GM21737 (cell line): ENCODE results near the gene SLC35B4.

Source experiments
- ATAC-seq: cut with Tn5 transposase; IDR thresholded peaks from one replicate; pipeline ENCODE4 v1.9.1; 2021; ENCODE audit warnings: mild to moderate bottlenecking, moderate library complexity; ENCODE audit not compliant: unreplicated experiment

The SLC35B4 gene

GRCh38 chr7:134332892-134333291 lies 16.2 kb upstream of the SLC35B4 start:
- ATAC-seq: no peak

GRCh38 chr7:134331393-134331792 lies 14.7 kb upstream of the SLC35B4 start:
- no peak for ATAC-seq

- no peak for ATAC-seq
Measured at GRCh38 chr7:134330974-134331373, 14.2 kb upstream of the SLC35B4 start.

- ATAC-seq: no peak
Measured at GRCh38 chr7:134329614-134330346, 13.1 kb upstream of the SLC35B4 start.

GRCh38 chr7:134328900-134329299 lies 12.2 kb upstream of the SLC35B4 start:
- ATAC-seq: no peak

- no peak for ATAC-seq
Measured at GRCh38 chr7:134327896-134328295, 11.2 kb upstream of the SLC35B4 start.

- ATAC-seq: no peak
Measured at GRCh38 chr7:134324107-134324506, 7.4 kb upstream of the SLC35B4 start.

- no peak for ATAC-seq
Measured at GRCh38 chr7:134320201-134320600, 3.5 kb upstream of the SLC35B4 start.

GRCh38 chr7:134318443-134318842 lies 1.7 kb upstream of the SLC35B4 start:
- no peak for ATAC-seq

GRCh38 chr7:134317434-134317833 lies 704 bp upstream of the SLC35B4 start:
- no peak for ATAC-seq

- ATAC-seq: peak; percentile 4
Measured at GRCh38 chr7:134315679-134316538, 821 bp downstream of the SLC35B4 start.

- no peak for ATAC-seq
Measured at GRCh38 chr7:134313543-134313942, 3.2 kb downstream of the SLC35B4 start.

- ATAC-seq: no peak
Measured at GRCh38 chr7:134312717-134313116, 4.0 kb downstream of the SLC35B4 start.

- no peak for ATAC-seq
Measured at GRCh38 chr7:134311807-134312206, 4.9 kb downstream of the SLC35B4 start.

GRCh38 chr7:134308548-134308947 lies 8.2 kb downstream of the SLC35B4 start:
- no peak for ATAC-seq

- no peak for ATAC-seq
Measured at GRCh38 chr7:134307320-134307719, 9.4 kb downstream of the SLC35B4 start.

- no peak for ATAC-seq
Measured at GRCh38 chr7:134302120-134302519, 14.6 kb downstream of the SLC35B4 start.

- ATAC-seq: no peak
Measured at GRCh38 chr7:134301592-134301991, 15.1 kb downstream of the SLC35B4 start.

GRCh38 chr7:134300988-134301387 lies 15.7 kb downstream of the SLC35B4 start:
- ATAC-seq: no peak

- no peak for ATAC-seq
Measured at GRCh38 chr7:134298902-134299683, 17.6 kb downstream of the SLC35B4 start.

- ATAC-seq: no peak
Measured at GRCh38 chr7:134297489-134297888, 19.2 kb downstream of the SLC35B4 start.
